Adipocyte (in vitro differentiated cells): ENCODE data around the gene MAPKAPK2.
"Not testable (repeated sequence)": the region's sequence is repeated elsewhere in the genome, so short reads cannot be mapped to it uniquely, and the experiment has no call there.

Source experiments
- DNase-seq: peaks from one replicate; pipeline ENCODE4 v3.0.0-alpha.2; 2015; ENCODE audit warnings: low read depth
- H3K27me3 ChIP-seq: replicated peaks from 2 replicates; pipeline ENCODE4 v1.7.0; 2013; ENCODE audit warnings: mild to moderate bottlenecking, low read length, moderate library complexity; ENCODE audit not compliant: control insufficient read depth, insufficient read depth
- H3K36me3 ChIP-seq: 2 replicates; pipeline ENCODE4 v1.7.0; 2013; ENCODE audit warnings: low read length, mild to moderate bottlenecking, moderate library complexity; ENCODE audit not compliant: control insufficient read depth, insufficient read depth, severe bottlenecking
- H3K4me1 ChIP-seq: 2 replicates; pipeline ENCODE4 v1.7.0; 2013; ENCODE audit warnings: mild to moderate bottlenecking, low read length, moderate library complexity; ENCODE audit not compliant: control insufficient read depth, insufficient read depth
- H3K4me3 ChIP-seq: 2 replicates; pipeline ENCODE4 v1.7.0; 2013; ENCODE audit warnings: mild to moderate bottlenecking, low read length, moderate library complexity
- H3K9ac ChIP-seq: 2 replicates; pipeline ENCODE4 v1.7.0; 2013; ENCODE audit warnings: mild to moderate bottlenecking, low read length, moderate library complexity
- H3K9me3 ChIP-seq: 2 replicates; pipeline ENCODE4 v1.7.0; 2013; ENCODE audit warnings: mild to moderate bottlenecking, low read length, moderate library complexity; ENCODE audit not compliant: control insufficient read depth

MAPKAPK2 gene

DNA sequence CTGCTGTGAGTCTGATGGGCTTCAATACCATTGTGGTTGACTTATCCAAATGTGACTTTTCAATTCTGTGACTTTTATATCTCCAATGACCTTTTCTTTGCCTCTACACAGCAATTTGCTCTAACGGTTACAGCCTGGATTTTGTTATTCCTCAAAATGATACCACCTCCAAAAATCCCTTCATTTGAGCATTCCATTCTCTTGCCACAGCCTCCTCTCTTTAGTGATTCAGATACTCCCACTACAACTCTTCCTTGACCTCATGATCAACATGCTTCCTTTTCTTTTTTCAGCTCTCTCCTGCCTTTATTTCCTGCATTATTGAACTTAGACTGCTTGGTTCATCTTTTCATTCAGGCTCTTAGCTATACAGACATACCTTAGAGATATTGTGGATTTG lies 69.3 kb downstream of the MAPKAPK2 start:
- H3K27me3 ChIP-seq = no peaks in the 10 kb centered on the region
- no peaks in the 10 kb centered on the region for H3K9me3 ChIP-seq
- no peaks in the 10 kb centered on the region for H3K36me3 ChIP-seq
- H3K9ac ChIP-seq = no peak overlapping the region
- peaks cover 42% of the 10 kb centered on the region for H3K4me1 ChIP-seq
- DNase-seq = peak; percentile 67
- no peak overlapping the region for H3K4me3 ChIP-seq

DNA sequence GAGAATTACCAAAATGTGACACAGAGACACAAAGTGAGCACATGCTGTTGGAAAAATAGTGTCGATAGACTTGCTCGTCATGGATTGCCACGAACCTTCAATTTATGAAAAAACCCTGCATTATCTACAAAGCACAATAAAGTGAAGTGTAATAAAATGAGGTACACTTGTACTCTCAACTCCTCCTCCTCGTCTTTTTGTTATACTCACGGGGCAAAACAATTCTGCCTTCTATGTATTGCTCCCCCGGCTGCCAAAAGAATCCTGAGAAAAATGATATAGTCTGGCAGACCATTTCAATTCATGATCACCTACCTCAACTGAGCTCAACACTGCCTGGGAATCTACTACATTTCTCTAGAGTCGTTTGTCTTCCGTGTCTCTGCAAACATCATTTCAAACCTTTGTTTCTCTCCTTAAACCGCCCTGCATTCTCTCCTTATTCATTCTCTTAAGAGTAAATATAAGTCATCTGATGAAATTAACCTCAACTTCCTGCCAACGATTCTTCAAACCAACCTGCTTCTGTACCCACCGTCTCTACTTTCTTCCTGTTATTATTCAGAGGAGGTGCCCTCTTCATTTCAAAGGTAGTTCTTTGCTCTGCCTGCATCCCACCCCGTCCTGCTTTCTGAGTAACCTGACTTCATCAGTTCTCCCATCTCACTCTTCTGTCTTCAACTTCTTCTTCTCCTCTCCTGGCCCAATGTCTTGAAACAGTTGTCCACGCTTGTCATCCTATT lies 73.0 kb downstream of the MAPKAPK2 start:
- Histone ChIP-seq H3K9me3 (no peaks in the 10 kb centered on the region), H3K36me3 (no peaks in the 10 kb centered on the region), H3K27me3 (no peaks in the 10 kb centered on the region), H3K4me1 (peaks cover 23% of the 10 kb centered on the region), H3K9ac (no peak overlapping the region), H3K4me3 (no peak overlapping the region)
- no peak for DNase-seq

GRCh38 chr1:206760590-206760989 lies 75.9 kb downstream of the MAPKAPK2 start:
- H3K36me3 ChIP-seq = no peaks in the 10 kb centered on the region
- no peaks in the 10 kb centered on the region for H3K27me3 ChIP-seq
- H3K4me1 ChIP-seq = no peaks in the 10 kb centered on the region
- H3K9ac ChIP-seq = no peak overlapping the region
- H3K4me3 ChIP-seq = no peak overlapping the region
- H3K9me3 ChIP-seq = no peaks in the 10 kb centered on the region
- no peak for DNase-seq

DNA sequence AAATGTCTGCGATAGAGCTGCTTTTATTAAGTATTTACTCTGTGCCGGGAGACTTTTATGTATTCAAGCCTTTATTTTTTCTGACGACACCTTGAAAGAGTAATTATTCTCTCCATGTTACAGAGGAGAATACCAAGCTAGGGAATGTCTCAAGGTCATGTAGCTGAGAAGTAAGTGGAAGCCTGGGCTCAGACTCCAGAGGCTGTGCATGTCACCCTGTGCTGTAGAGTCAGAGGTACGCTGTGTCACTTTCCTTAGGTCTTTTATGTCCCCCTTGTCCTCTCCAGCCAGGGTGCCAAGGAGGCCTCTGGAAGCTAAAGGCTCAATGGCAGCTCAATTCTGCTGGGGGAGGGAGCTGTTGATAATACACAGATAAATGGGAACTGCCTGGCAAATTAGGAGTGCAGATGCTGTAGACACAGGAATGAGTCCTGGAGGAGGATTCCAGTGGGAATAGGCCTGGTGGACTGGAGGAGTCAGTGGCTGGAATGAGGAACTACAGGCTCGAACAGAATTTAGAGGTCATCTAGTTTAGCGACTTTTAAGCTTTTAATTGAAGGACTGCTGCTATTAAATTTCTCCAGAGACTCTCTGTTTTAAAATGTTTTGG lies 76.6 kb downstream of the MAPKAPK2 start:
- DNase-seq = peak; percentile 7
- no peaks in the 10 kb centered on the region for H3K9me3 ChIP-seq
- no peaks in the 10 kb centered on the region for H3K36me3 ChIP-seq

GRCh38 chr1:206762741-206763364 lies 78.1 kb downstream of the MAPKAPK2 start:
- not testable (repeated sequence) for H3K9ac ChIP-seq

More for the DNA sequence above, 76.6 kb downstream of the MAPKAPK2 start:
- no peaks in the 10 kb centered on the region for H3K27me3 ChIP-seq
- H3K4me3 ChIP-seq = no peak overlapping the region
- H3K4me1 ChIP-seq = no peaks in the 10 kb centered on the region
- no peak overlapping the region for H3K9ac ChIP-seq

DNA sequence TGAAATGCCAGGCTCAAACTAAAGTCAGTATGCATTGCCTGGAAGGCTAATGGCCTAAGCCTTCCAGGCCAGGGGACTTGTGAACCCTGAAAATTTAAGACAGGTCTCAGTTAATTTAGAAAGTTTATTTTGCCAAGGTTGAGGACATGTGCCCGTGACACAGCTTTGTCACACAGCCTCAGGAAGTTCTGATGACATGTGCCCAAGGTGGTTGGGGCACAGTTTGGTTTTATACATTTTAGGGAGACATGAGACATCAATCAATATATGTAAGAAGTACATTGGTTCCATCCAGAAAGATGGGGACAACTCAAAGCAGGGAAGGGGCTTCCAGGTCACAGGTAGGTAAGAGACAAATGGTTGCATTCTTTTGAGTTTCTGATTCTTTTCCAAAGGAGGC lies 81.1 kb downstream of the MAPKAPK2 start:
- not testable (repeated sequence) for H3K36me3 ChIP-seq, H3K9me3 ChIP-seq, H3K4me3 ChIP-seq, H3K27me3 ChIP-seq, H3K9ac ChIP-seq, H3K4me1 ChIP-seq, DNase-seq

More at GRCh38 chr1:206762741-206763364, 78.1 kb downstream of the MAPKAPK2 start:
- not testable (repeated sequence) for H3K4me1 ChIP-seq, H3K4me3 ChIP-seq, H3K36me3 ChIP-seq, DNase-seq, H3K27me3 ChIP-seq, H3K9me3 ChIP-seq

GRCh38 chr1:206766251-206766856 lies 81.6 kb downstream of the MAPKAPK2 start:
- DNase-seq = peak; percentile 54
- Histone ChIP-seq H3K9me3 (no peaks in the 10 kb centered on the region), H3K9ac (no peak overlapping the region)

GRCh38 chr1:206768472-206769303 lies 84.0 kb downstream of the MAPKAPK2 start:
- no peaks in the 10 kb centered on the region for H3K36me3 ChIP-seq
- H3K9me3 ChIP-seq = no peaks in the 10 kb centered on the region
- H3K4me1 ChIP-seq = peaks cover 7% of the 10 kb centered on the region
- H3K4me3 ChIP-seq = no peak overlapping the region
- H3K27me3 ChIP-seq = peaks cover 16% of the 10 kb centered on the region
- no peak overlapping the region for H3K9ac ChIP-seq
- DNase-seq = no peak

More at GRCh38 chr1:206766251-206766856, 81.6 kb downstream of the MAPKAPK2 start:
- H3K4me1 ChIP-seq = peaks cover 7% of the 10 kb centered on the region
- H3K4me3 ChIP-seq = no peak overlapping the region
- no peaks in the 10 kb centered on the region for H3K36me3 ChIP-seq
- no peaks in the 10 kb centered on the region for H3K27me3 ChIP-seq

- Histone ChIP-seq H3K36me3 (no peaks in the 10 kb centered on the region), H3K27me3 (peaks cover 22% of the 10 kb centered on the region), H3K4me1 (peaks cover 7% of the 10 kb centered on the region), H3K9ac (no peak overlapping the region), H3K9me3 (no peaks in the 10 kb centered on the region), H3K4me3 (no peak overlapping the region)
- no peak for DNase-seq
Measured at GRCh38 chr1:206769304-206769731, 84.6 kb downstream of the MAPKAPK2 start.

DNA sequence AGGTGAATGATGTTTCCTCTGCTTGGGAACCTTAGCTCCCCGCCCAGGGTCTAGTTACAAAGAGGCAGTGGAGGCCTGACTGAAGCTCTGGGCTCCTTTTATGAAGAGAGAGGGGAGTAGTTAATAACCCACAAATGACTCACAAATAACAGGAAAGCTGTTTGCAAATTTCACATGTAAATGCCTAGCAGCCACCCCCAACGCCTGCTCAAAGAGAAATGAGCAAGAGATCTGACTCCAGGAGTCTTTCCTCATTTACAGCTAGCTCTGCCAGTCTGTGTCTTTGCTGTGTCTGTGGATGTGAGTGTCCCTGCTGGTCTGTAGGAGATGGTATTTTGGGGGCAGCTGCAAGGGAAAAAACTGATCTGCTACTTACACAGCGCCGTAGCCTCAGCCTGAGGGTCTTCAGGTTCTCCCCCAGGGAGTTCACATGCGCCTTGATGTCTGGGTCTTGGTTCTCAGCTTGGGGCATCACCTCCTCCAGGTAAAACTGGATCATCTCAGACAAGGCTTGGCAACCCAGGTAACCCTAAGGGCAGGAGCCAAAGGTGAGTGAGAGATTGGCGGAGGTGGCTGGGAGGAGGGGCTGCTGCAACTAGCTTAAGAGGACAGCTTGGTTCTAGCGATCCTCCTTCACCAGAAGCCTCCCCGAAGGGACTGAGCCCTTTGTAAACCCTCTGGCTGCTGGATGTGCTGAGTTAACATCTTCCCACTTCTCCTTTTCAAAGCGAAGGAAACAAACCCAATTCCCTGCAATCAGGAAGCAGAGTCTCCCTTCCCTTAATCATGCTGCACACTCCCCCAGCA lies 86.0 kb downstream of the MAPKAPK2 start, which contains the start of gene IL19:
TSS of gene IL19 (plus strand) at position 243 of the 807 bp plus-strand sequence. CDS start 65,890 bp downstream, outside the sequence.
- Histone ChIP-seq H3K9ac (no peak within 1 kb of the TSS), H3K4me1 (peaks cover 7% of the 10 kb centered on the region), H3K4me3 (no peak within 1 kb of the TSS), H3K36me3 (no peaks in the 10 kb centered on the region), H3K9me3 (no peaks in the 10 kb centered on the region), H3K27me3 (peaks cover 27% of the 10 kb centered on the region)
- no peak for DNase-seq
